Measurements from ENCODE around the gene C11orf21.

GRCh38 chr11:2321311-2321683 is 19.6 kb upstream of the C11orf21 start:
- TF ChIP-seq, protein P1, sequence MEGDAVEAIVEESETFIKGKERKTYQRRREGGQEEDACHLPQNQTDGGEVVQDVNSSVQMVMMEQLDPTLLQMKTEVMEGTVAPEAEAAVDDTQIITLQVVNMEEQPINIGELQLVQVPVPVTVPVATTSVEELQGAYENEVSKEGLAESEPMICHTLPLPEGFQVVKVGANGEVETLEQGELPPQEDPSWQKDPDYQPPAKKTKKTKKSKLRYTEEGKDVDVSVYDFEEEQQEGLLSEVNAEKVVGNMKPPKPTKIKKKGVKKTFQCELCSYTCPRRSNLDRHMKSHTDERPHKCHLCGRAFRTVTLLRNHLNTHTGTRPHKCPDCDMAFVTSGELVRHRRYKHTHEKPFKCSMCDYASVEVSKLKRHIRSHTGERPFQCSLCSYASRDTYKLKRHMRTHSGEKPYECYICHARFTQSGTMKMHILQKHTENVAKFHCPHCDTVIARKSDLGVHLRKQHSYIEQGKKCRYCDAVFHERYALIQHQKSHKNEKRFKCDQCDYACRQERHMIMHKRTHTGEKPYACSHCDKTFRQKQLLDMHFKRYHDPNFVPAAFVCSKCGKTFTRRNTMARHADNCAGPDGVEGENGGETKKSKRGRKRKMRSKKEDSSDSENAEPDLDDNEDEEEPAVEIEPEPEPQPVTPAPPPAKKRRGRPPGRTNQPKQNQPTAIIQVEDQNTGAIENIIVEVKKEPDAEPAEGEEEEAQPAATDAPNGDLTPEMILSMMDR (IDR thresholded peaks at IDR 0.05) = no peak
- no peak for TF ChIP-seq POLR2A (IDR thresholded peaks at IDR 0.05)
- TF ChIP-seq POLR2AphosphoS5 (IDR thresholded peaks at IDR 0.05; ENCODE audit: insufficient read depth in 1 of 2, low read depth in 1 of 2) = no peak

Measured in vagina (tissue), 2 donors.